GM12873 (cell line): ENCODE results near the gene ADNP.

Experiments used
- CTCF ChIP-seq: IDR thresholded peaks from 2 replicates; pipeline ENCODE4 v1.5.1; 2012; ENCODE audit warnings: low read depth, mild to moderate bottlenecking, moderate library complexity, low read length, control low read depth; ENCODE audit not compliant: insufficient read depth; ENCODE audit errors: missing control alignments

ADNP gene

GRCh38 chr20:50861012-50861411 lies 70.2 kb downstream of the ADNP start:
- TF ChIP-seq CTCF = no peak

- no peak for TF ChIP-seq CTCF
Measured at GRCh38 chr20:50859161-50859560, 72.1 kb downstream of the ADNP start.

GRCh38 chr20:50858525-50858924 lies 72.7 kb downstream of the ADNP start:
- TF ChIP-seq CTCF = no peak

DNA sequence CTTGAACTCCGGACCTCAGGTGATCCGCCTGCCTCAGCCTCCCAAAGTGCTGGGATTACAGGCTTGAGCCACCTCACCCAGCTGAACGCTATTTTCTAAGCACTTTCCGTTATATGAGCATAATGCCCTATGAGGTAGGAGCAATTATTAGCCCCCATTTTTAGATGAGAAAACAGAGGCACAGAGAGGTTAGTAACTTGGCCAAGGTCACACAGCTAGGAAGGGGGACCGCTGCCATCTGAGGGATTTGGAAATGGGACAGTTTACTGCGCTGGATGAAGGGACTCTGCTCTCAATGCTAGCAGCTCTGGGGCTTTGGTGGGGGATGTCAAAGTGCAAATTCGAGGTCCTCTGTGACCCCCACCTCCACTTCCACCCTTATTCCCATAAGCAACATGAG lies 73.9 kb downstream of the ADNP start:
- no peak for TF ChIP-seq CTCF

DNA sequence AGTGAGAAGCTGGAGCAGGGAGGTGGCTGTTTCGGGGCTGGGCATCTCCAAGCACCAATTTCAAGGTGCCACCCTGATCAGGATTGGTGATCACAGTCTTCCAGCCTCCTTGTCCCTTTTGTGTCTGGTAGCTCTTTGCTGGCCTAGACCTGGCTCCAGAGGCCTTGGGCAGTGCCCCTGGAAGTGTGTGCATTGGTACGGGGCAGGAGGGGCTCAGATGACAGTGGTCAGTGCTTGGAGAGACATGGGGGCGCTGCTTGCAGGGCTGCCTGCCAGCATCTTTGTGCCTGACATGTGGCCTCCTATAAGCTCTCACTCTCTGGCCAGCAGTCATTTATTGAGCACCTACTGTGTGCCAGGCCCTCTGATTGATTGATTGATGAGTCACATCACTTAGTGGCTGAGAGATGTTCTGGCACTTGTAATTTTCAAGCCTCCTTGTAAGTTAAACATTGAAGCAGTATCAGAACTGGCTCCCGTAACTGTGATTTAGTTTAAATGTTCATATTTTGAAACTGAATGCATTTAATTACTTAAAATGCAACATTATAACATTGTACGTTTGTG lies 74.7 kb downstream of the ADNP start:
- no peak for TF ChIP-seq CTCF

GRCh38 chr20:50855498-50856474 lies 75.5 kb downstream of the ADNP start:
- TF ChIP-seq CTCF = no peak

- no peak for TF ChIP-seq CTCF
Measured at GRCh38 chr20:50854506-50855249, 76.6 kb downstream of the ADNP start.
